ENCODE data around the gene ANKLE2.
"Not testable (repeated sequence)": the region's sequence is repeated elsewhere in the genome, so short reads cannot be mapped to it uniquely, and the experiment has no call there.

The ANKLE2 gene

DNA sequence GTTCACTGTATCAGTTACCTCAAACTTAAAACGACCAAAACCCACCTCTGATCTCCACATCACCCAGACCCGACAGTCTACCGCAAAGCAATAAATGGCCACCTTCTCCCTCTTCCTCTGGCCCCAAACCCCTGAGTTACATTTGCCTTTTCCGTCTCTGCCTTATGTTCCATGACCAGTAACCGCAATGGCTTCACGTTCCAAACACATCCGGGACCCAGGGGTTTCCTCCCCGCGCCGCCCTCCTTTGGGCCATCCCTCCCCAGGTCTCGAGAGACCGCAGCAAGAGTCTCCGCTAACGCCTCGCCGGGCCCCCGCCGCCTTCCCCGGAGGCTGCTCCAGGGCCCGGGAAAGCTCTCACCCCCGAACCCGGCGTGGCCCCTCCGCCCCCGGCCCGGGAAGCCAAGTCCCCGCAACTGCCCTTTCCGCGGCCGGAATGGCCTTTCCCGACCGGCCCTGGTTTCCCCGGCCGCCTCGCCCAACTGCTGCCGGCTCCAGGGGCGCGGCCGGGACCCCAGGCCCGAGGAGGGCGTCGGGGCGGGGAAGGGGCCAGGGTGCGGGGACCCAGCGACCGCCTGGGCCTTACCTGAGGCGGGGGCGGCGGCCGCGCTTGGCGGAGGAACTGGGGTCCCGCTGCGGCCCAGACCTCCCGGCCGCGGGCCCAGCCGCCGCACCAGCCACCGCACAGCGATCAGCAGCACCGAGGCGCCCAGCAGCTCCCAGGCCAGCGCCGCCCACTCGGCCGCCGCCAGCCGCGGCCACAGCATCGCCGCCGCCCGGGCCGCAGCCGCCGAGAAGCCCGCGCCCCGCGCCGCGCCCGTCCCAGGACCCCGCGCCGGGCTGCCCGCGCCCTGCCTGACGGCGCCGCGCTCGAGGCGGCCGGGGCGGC lies at the start of gene ANKLE2:
Gene ANKLE2 (minus strand): TSS at position 801 of the 889 bp plus-strand sequence. CDS start 34 bp downstream, at position 767.
- DNase-seq (ENCODE audit: low read depth), result peak; percentile 40

DNA sequence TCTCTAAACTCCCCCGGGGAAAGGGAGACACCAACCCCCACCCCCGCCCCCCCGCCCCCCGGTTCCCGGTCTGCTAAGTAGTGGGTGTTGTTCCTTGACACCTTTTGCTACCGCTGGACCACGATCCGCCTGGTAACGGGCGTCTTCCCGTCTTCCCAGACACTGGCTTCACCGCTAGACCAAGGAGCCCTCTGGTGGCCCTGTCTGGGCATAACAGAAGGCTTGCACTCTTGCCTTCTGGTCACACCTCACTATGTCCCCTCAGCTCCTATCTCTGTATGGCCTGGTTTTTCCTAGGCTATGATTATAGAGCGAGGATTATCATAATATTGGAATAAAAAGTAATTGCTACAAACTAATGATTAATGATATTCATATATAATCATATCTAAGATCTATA lies 47.8 kb upstream of the ANKLE2 start:
- not testable (repeated sequence) for DNase-seq (ENCODE audit: low read depth)

DNA sequence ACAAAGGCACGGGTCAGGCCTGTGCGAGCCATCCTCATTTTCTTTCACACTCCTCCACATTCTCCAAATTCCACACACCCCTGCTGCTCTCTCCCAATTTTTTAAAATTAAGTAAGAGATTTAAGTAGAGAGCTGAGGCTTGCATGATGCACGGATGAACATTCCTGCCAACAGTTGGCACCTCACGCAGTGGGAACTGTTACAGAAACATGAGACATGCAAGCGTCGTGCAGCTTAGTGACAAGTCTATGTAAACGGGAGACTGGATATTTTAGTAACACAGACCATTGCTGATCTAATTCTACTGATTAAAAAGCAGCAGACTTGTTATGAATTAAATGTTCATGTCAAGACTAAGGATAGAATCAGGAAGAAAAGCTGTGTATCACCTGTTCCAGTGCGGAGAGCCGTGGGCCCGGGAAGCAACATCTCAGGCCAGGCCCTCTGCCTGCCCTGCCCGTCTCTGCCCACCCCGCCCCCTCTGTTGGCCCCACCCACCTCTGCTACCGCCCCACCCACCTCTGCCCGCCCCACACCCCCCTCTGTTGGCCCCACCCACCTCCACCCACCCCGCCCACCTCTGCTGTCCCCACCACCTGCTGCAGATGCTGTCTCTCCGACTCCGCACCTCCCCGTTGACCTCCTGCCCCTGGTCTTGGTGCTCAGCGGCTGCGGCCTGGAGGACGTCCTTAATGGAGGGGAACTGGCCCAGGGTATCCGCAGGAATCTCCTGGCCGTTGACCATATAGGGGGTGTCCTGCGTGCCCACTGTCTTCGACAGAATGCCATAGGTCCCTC lies 45.9 kb upstream of the ANKLE2 start:
- DNase-seq (ENCODE audit: low read depth), result no peak

DNA sequence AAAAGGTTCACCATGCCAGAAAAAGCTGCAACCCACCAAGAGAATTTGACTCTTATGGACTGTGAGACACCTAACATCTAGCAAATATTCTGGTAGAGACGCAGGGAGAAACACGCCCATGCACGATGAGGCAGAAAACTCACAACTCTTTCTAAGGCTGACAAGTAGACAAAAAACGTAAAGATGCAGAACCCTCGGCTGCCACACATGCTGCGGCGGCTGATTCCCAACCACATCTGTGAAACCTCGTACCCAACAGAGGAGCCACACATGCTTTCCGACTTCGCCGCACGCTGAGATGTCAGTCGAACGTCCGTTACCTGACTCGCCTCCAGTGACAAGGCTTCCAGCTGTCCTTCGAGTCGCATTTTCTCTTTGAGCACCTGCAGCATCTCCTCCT lies 45.2 kb upstream of the ANKLE2 start:
- no peak for DNase-seq (ENCODE audit: low read depth)

DNA sequence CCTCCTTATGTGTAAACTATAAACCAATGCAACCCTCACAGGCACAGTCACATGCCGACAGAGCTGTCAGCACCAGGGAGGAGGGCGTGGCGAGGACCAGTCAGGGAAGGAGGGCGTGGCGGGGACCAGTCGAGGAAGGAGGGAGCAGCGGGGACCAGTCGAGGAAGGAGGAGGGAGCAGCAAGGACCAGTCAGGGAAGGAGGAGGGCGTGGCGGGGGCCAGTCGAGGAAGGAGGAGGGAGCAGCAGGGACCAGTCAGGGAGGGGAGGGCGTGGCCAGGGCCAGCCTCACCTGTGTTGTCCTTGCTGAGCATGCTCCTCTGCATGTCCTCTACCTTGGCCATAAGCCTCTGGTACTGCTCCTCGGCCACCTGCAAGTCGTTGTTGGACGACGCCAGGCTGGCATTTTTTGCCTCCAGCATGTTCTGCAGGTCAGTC lies 42.8 kb upstream of the ANKLE2 start:
- no peak for DNase-seq (ENCODE audit: low read depth)

DNA sequence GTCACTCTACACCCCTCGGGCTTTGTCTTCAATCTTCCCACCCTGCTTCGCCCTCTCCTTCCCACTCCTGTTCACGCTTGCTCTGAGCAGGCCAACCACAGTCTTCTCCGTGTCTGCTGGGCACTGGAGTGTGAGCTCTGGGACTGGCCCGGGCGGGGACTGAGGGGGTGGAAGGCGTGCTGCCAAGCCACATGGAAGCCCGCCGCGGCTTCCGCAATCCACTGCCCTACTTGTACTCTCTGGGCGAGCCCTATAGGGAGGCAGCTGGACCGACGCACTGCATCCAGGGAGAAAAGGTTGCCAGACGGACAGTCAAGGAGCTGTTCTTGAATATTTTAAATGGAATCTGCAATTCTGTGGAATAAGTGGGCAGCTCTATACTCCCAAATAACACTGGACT lies 42.3 kb upstream of the ANKLE2 start:
- peak; percentile 57 for DNase-seq (ENCODE audit: low read depth)

DNA sequence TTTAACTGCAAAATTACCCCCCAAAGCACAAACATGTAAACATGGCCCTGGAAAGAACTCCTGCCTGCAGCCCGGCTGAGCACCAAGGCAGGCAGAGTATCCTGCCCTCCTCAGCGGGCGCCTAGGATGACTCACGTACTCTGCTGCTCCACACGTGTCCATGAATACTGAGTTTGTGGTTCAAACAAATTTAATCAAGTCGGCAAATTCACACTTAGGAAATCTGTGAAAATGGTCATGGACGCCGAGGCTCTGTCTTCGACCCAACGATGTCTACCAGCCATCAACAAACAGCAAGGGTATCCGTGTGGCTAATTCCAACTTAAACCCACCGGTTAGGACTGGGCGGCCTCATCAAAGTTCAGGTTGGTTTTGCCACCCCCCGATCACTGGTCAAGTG lies 41.5 kb upstream of the ANKLE2 start:
- no peak for DNase-seq (ENCODE audit: low read depth)

DNA sequence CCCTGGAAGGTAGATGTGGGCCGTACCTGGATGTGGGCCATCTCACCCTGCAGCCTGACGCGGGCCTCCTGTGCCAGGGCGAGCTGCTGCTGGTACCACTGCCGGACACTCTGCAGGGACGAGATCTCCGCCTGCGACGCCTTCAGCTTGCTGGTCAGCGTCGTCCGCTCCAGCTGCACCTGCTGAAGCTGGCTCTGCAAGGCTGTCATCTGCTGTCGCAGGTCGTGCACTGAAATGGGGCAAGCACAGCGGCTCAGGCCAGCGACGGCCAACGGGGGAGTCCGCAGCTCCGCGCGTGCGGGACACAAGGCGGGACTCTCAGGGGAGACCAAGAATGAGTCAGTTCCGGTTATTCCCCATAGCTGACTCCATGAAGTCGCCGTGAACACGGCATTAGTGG lies 40.1 kb upstream of the ANKLE2 start:
- DNase-seq (ENCODE audit: low read depth), result no peak

DNA sequence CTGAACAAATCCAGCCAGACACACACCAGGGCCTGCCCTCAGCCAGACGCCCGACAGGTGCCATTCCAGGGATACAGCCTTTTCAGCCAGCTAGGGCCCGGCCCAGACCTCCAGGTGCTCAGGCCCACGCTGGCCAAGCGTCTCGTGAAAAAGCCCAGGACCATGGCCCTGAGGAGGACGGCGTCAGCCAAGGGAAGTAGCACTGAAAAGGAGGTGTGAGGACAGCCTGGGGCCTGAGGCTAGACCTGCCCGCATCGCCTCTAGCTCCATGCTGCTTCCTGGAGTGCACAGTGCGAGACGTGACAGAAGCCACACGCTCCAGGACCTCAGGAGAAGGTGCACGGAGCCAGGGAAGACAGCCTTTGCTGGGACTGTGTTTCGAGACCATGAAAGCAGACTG lies 37.2 kb upstream of the ANKLE2 start:
- DNase-seq (ENCODE audit: low read depth), result no peak

DNA sequence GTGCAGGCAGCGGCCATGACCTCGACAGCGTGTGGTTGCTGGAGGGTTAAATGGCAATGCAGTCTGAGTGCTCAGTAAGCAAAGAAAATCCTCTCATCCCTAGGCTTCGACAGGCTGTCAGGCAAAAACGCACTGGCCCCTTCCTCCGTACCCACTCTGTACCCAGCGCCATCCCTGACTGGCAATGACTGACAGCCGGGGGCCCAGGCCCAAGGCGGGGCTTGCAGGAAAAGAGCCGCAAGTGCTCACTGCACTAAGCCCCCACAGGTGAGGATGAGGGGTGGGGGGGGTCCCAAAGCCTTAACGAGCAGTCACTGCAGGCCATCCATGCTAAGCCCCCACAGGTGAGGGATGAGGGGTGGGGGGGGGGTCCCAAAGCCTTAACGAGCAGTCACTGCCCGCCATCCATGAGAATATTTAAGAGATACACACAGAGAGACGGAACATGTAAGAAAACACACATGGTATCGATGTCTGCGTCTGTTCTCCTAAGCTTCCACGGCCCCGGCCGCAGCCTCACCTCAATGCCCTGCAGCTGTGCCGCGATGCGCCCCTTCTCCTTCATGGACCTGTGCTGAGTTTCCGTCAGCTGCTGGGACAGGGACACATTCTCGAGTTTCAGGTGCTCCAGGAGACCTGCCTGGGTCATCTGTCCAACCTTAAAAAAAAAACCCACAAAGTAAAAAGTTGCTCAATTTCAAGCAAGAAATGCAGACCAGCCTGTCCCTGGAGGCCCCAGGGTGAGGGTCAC lies 36.4 kb upstream of the ANKLE2 start:
- DNase-seq (ENCODE audit: low read depth), result no peak

DNA sequence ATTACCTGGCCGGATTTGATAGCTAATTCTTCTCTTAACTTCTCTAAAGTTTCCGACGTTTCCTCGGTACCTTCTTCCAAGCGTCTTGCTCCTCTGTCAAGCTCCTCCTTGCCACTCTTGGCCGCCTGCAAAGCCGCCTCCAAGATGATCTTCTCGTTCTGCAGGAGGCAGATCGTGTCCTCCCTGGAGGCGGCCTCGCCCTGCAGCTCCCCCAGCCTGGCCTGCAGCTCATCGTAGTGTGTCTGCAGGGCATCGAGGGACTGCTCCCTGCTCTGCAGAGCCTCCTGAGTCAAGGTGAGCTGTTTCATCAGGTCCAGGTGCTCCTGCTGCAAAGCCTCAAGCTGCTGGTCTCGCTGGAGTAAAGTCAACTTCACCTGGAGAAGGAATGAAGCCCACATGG lies 34.2 kb upstream of the ANKLE2 start:
- no peak for DNase-seq (ENCODE audit: low read depth)

DNA sequence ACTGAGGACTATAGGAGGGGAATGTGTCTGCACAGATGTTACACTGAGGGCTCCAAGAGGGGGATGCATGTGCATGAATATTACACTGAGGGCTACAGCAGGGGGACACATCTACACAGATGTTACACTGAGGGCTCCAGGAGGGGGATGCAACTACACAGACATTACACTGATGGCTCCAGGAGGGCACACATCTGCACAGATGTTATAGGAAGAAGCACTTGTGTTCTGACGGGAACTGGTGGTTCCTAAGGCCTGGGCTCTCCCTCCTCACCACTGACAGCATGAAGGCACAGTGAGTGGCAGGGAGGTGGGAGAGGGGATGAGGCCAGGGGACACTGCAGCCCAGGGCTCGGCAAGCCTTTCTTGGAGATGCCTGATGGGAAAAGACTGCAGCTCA lies 30.3 kb upstream of the ANKLE2 start:
- DNase-seq (ENCODE audit: low read depth), result not testable (repeated sequence)

DNA sequence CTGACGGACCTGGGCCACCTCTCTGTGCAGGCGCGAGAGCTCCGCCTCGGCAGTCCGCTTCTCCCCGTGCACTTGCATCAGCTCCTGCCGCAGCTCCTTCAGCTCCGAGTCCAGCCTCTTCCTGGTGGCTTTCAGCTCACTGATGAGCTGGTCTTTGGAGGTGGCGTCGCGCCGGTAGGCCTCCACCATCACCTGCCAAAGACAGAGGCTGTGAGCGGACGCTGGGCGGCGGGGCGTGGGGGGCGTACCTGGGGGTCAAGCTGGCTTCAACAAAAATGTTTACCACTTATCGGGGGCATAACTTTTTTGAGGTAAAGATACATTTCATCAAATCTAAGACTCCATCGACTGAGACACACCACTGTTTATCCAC lies 27.5 kb upstream of the ANKLE2 start:
- DNase-seq (ENCODE audit: low read depth), result no peak

DNA sequence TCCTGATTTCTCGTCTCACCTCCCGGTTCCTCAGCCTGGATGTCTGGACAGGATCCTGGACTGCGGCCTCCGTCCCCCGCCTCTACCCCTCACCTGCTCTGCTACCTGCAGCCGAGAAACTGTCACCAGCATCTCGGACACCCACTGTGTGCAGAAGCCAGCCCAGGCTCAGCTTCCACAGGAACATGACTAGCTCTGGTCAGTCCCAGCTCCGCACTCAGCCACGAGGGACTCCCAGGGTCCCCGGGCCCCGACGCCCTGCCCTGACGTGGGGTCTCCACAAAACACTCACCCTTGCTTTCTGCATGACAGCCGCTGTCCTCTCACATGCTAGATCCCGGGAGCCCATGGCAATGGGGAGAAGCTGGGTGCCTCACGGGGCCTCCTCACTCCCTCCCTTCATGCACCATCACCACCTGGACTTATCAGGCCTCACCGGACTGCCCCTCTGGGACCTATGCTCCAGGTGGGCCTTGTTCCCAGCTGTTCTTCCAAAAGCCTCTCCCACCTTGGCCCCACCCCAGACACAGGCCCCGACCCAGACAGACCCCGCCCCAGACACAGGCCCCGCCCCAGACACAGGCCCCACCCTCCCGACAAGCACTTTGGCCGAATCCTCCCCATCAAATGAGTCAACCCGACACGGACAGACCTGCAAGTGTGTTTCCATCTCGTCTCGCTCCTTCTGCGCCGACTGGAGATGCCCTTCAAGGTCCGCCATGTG lies 26.9 kb upstream of the ANKLE2 start:
- no peak for DNase-seq (ENCODE audit: low read depth)

DNA sequence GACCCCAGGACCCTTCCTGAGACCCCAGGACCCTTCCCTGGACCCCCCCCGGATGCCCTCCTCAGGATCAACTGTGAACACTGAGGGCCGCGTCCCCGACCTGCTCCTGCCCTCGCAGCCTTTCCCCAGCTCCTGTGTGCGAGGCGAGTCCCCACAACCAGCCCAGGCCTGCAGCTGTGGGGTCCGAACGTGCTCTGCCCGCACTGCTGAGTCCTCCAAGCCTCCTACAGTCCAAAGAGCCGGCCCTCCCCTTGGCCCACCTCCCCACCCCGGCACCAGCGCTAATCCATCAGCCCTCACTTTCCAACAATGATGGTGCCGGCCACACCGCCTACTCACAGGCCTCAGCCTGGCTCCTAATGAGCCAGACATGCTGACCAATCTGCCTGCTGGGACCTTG lies 26.2 kb upstream of the ANKLE2 start:
- DNase-seq (ENCODE audit: low read depth), result no peak

DNA sequence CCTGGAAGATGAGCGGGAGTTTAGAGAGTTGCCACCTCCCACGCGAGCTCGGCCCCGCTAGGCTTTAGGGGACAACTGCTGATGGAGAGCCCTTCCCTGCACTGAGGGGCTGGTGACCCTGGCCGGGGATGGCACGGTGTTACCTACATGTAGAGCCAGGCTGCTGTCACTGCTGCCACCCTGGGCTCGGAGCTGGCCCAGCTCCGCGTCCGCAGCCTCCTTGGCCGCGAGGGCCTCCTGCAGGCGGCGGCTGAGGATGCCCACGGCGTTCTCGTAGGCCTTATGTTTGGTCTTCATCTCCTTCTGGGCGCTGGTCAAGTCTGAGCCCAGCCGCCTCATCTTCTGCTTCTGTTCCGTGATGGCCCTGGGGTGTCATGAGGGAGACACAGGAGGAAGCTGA lies 24.6 kb upstream of the ANKLE2 start:
- DNase-seq (ENCODE audit: low read depth), result no peak

DNA sequence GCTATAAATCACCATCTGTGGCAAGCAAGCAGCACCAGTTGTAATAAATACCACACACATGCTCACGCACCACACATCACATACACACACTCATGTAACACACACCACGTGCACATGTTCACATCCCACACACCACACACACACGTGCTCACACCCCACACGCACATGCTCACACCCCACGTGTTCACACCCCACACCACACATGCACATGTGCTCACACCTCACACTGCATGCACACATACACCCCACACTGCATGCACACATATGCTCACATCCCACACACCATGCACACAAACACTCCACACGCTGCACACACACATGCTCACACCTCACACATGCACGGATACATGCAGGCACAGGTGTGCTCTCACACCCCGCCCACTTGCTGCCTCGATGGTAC lies 22.9 kb upstream of the ANKLE2 start:
- no peak for DNase-seq (ENCODE audit: low read depth)

DNA sequence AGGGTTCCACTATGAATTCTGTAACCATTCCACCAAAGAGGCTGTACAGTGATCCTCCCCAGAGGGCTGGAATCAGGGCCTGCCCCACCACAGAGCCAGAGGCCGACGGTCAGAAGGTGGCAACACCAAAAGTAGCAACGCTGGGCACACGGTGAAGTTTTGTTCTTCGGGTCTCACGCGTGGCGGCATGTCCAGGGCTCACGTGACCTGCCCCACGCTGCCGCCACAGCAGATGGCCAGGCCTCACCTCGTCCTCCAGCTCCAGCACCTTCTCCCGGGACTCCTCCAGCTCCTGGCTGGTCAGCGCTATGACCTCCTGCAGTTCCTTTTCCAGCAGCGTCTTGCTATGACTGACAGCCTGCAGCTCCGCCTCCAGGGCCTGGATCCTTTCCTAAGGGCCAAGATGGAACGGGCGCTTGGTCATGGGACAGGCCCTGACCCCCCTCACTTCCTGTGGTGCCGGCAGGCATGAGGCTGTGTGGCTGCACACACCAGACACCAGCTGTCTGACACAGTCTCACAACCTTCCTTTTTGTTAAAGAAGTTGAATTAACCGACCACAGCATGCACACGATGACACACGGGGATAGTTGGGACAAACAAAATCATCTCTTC lies 22.4 kb upstream of the ANKLE2 start:
- DNase-seq (ENCODE audit: low read depth), result no peak

DNA sequence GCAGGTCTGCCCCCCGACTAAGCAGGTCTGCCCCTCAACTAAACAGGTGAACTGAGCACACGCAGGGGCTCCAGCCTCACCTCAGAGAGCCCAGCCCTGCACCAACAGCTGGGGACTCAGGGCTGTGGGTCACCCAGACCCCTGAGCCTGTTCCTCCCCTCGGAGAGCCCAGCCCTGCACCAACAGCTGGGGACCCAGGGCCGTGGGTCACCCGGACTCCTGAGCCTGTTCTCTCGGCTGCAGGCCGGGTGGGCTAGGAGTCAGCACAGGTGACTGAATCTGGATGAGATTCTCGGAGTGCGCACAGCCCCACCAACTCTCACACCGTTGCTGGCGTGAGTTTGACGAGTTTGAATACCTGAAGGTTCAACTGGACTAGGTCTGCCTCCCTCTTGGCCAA lies 20.3 kb upstream of the ANKLE2 start:
- no peak for DNase-seq (ENCODE audit: low read depth)

DNA sequence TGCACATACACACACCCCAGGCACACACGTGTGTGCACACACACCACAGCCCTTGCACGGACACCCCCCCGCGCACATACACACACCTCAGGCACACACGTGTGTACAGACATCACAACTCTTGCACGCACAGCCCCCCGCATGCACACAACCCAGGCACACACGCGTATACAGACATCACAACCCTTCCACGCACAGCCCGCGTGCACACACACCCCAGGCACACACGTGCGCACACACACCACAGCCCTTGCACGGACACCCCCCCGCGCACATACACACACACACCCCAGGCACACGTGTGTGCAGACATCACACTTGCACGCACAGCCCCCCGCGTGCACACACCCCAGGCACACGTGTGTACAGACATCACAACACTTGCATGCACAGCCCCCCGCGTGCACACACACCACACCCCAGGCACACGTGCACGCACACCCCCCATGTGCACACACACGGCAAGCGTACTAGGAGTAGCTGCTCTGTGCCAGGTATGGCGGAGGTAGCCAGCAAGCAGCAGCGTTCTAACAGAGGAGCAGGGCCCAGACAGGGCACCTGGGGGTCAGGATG lies 18.2 kb upstream of the ANKLE2 start:
- no peak for DNase-seq (ENCODE audit: low read depth)

DNA sequence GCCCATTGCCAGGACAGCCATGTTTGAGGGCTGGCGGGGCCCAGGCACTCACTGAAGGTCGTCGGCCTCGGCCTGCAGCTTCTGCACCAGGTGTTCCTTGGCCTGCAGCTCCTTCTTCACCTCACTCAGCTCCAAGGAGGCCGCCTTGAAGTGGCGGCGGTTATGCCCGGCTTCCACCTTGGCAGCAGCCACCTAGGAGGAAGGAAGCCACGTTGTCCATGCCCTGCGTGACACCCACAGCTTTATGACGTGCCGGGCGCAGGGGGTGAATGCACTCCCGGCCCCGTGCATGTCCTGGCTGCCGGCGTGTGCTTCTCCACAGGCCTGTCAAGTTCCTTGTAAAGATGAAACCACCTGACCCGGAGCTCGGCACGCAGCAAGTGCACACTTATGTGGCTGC lies 16.0 kb upstream of the ANKLE2 start:
- DNase-seq (ENCODE audit: low read depth), result no peak

All from stromal cell of bone marrow (primary cell).